HG03342 (cell line): ENCODE measurements around the gene TEX53.

Experiments used
- ATAC-seq: cut with Tn5 transposase; IDR thresholded peaks from one replicate; pipeline ENCODE4 v1.9.1; 2021; ENCODE audit warnings: mild to moderate bottlenecking, moderate library complexity; ENCODE audit not compliant: unreplicated experiment

Gene TEX53

DNA sequence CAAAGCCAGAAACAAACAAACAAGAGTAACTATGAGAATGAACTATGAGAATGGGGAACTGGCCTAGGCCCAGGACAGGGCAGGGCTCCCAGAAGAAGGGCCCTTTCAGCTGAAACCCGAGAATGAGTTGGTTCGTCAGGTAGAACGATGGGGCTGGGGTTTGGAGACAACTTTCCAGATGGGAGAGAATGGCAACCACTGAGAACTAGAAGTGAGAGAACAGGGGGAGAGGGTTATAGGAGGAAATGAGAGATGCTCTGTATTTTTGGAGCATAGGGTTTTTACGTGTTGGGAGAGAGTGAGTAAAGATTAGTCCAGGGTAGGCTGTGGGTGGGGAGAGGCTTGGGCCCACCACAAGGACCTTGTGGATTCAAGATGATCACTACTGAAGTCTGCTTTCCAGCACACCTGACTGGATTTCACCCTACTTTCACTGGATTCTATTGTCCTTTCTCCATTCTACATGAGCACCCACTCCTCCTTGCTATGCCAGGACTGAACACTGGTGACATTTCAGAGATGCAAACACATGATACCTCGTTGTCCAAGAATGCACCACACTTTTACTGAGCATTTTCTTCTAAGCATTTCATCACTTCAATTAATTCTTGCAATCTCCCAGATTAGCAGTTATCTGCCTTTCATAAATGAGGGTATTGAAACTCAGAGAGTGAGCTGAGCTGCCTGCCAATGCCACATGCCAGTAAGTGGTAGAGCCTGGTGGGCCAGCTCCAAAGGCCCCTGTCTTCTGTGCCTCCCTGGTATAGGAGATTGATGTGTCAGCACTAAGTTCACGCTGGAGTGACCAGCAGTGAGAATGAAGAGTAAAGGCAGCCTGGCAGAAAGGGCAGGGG lies 49.7 kb downstream of the TEX53 start:
- peak; percentile 39 for ATAC-seq

DNA sequence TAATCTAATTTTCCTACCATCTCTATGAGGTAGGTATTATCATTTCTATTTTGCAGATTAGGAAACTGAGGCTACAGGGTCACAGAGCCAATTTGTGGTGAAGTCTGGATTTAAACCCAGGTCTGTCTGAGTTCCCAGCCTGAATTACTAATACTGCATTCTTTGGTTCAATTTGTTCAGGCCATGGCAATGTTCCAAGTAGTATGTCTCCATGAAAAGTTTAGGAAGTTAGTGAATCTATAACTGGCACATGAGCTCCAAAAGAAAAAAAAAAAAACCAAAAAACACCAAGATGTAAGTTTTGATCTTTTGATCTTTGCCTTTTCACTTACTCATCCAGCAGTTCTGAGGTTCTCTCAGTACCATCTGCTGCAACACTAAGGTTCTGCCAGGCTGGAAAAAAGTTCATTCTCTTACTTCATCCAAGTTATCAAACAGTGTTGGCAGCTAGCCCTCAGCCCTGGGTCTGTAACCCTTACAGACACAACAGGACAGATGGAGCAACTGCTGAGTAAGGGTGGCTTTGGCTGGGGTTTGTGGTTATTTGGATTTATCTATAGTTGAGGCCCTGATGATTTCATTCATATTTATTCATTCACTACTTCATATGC lies 50.9 kb downstream of the TEX53 start:
- no peak for ATAC-seq
